Erythroblast (primary cell): ENCODE measurements around the gene TMEM209.
A peak's percentile ranks its signal among the peaks of the same experiment; 100 is the strongest.
"Not testable (repeated sequence)": the region's sequence is repeated elsewhere in the genome, so short reads cannot be mapped to it uniquely, and the experiment has no call there.

Experiments used
- DNase-seq, 2 experiments: peaks; one replicate each; lab custom pipeline; 2025; lab: John Stamatoyannopoulos, UW
- GATA1 ChIP-seq: IDR thresholded peaks from 2 replicates; pipeline ENCODE4 v1.6.1; 2011; ENCODE audit warnings: low read depth, mild to moderate bottlenecking, control low read depth, low read length, moderate library complexity
- POLR2A ChIP-seq: IDR thresholded peaks from 2 replicates; pipeline ENCODE4 v1.6.1; 2011; ENCODE audit warnings: mild to moderate bottlenecking, low read length

TMEM209 gene

DNA sequence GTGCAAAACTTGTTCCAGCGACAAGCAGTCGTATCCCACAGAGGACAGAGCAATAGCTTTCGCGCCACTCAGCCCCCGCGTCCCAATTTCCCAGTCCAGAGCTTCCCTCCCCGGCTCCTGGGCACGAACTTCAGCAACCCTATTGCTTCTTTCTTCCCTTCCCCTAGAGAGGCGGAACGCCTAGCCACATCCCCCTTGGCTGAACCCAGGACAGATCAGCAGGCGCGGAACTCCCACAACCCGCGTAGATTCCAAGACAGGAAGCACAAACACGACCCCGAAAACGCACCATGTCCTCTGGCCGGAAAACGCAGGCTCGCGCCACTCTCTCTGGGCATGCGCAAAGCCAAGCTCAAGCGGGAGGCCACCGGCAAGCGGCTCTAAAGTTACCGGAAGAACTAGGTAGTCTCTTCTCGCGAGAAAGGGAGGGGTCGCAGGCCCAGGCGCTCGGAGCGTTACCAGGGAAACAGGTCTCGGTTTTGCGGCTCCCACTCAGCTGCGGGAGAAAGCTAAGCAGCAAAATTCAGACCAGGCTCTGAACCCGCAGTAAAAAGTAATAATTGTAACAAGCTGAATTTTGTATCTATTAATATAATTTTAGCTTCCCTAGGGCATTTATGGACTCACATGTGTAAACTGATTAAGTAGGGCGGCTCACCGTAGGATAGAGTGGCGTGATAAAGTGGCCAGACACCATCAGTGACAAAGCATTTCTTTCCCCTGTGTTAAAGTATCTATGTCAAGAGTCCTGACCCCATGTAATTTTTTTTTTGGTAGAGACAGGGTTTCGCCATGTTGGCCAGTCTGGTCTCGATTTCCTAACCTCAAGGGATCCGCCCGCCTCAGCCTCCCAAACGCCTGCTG, at the start of gene TMEM209:
TMEM209 (minus strand) TSS at position 323 of the 864 bp plus-strand sequence; CDS start at position 292, 31 bp downstream.
- DNase-seq = peak; percentile 97 to 98
- TF ChIP-seq POLR2A (peak; percentile 99), GATA1 (no peak)

DNA sequence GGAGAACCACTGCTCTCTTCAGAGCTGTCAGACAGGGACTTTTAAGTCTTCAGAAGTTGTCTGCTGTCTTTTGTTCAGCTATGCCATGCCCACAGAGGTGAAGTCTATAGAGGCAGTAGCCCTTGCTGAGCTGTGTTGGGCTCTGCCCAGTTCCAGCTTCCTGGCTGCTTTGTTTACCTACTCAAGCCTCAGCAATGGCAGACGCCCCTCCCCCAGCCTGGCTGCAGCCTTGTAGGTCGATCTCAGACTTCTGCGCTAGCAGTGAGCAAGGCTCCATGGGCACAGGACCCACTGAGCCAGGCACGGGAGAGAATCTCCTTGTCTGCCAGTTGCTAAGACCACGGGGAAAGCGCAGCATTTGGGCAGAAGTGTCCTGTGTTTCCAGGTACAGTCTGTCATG, 49.3 kb upstream of the TMEM209 start:
- DNase-seq = no peak
- TF ChIP-seq POLR2A (no peak), GATA1 (no peak)

DNA sequence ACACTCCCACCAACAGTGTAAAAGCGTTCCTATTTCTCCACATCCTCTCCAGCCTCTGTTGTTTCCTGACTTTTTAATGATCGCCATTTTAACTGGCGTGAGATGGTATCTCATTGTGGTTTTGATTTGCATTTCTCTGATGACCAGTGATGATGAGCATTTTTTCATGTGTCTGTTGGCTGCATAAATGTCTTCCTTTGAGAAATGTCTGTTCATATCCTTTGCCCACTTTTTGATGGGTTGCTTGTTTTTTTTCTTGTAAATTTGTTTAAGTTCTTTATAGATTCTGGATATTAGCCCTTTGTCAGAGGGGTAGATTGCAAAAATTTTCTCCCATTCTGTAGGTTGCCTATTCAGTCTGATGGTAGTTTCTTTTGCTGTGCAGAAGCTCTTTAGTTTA, 44.4 kb upstream of the TMEM209 start:
- DNase-seq = not testable (repeated sequence)

DNA sequence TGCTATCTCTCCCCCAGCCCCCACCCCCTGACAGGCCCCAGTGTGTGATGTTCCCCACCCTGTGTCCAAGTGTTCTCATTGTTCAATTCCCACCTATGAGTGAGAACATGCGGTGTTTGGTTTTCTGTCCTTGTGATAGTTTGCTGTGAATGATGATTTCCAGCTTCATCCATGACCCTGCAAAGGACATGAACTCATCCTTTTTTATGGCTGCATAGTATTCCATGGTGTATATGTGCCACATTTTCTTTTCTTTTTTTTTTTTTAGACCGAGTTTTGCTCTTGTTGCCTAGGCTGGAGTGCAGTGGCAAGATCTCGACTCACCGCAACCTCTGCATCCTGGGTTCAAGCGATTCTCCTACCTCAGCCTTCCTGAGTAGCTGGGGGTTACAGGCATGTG, 43.6 kb upstream of the TMEM209 start:
- not testable (repeated sequence) for DNase-seq

- not testable (repeated sequence) for DNase-seq
These were observed 41.3 kb upstream of the TMEM209 start for GRCh38 chr7:130246491-130246890.

DNA sequence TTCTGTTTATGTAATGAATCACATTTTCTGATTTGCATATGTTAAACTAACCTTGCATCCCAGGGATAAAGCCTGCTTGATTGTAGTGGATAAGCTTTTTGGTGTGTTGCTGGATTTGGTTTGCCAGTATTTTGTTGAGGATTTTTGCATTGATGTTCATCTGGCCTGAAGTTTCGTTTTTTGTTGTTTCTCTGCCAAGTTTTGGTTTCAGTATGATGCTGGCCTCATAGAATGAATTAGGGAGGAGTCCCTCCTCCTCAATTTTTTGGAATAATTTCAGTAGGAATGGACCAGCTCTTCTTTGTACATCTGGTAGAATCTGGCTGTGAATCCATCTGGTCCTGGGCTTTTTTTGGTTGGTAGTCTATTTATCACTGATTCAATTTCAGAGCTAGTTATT, 38.3 kb upstream of the TMEM209 start:
- DNase-seq = not testable (repeated sequence)

DNA sequence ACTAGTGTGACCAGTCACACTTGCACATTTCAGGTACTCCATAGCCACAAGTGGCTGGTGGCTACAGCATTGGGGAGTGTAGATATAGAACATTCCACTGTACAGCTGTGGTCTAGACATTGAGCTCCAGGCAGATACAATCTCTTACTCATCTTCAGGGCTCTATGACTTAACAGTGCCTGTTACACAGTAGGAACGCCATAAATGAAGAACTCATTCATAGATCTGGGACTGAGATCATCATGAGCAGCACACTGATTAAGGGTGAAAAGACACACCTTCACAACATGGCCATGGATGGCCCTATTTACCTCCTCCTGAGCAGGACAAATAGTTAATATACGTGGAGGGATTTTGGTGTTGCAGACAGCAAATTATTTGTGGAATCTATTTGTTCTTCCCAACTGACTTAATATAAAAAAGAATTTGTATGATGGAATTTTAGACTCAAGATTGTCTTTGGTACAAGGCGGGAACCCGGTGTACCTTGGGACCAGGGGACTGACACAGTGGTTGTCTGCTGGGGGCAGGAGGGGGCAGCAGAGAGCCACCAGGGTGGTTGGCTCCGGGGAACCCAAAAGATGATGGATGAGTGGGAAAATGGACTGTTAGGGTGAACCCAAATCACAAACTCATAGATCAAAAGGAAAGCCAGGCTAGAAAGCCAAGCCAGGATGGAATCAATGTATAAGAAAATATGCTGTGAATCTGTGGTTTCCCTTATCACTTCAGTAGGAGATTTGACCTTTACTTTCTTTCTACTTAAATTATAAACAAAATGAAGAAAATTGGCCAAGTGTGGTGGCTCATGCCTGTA, 37.2 kb upstream of the TMEM209 start:
- TF ChIP-seq POLR2A = no peak
- no peak for TF ChIP-seq GATA1
- DNase-seq = peak; percentile 38 to 57

DNA sequence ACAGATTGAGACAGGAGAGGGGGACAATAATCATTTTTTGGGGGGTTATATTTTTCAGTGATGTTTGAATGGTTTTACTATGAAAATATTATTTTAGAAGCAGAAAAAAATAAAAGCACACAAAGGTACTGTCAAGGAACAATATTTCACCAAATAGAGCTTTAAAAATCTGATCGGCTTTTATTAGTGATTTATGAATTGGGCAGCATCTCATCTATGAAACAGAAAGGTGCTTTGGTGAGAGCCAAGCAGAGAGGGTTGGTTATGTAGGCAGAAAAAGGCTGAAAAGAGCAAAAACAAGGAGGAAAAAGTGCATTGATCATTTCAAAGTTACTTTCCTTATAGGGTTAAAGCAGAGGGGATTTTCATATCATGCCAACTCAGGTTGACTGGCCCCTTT, 35.0 kb upstream of the TMEM209 start:
- DNase-seq = no peak
- TF ChIP-seq GATA1 (no peak), POLR2A (no peak)

DNA sequence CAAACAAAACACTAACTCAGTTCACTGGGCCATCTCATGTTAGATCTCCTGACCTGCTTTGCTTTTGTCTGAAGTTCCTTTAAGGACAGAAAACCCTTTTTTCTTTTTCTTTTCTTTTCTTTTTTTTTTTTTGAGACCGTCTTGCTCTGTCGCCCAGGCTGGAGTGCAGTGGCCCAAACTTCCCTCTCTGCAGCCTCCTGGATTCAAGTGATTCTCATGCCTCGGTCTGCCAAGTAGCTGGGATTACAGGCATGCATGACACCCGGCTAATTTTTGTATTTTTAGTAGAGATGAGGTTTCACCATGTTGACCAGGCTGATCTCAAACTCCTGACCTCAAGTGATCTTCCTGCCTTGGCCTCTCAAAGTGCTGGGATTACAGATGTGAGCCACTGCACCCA, 31.2 kb upstream of the TMEM209 start:
- not testable (repeated sequence) for DNase-seq

DNA sequence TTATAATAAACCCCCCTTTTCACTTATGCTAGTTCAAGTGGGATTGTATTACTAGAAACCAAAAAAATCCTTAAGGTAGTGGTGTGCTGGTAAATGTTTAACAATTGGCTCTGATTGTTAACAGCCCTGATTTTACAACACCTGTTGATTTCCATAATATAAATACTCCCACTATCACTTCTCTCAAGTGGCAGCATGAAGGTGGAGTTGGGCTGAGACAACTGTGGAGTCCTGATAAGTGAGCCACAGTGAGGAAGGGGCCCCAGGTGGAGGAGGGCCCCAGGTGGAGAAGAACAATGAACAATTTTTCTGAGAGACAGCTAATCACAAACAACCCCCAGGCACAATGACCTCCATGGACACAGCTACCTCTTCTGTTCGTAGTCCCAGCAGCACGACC, 28.9 kb upstream of the TMEM209 start:
- TF ChIP-seq GATA1 = no peak
- no peak for TF ChIP-seq POLR2A
- no peak for DNase-seq

DNA sequence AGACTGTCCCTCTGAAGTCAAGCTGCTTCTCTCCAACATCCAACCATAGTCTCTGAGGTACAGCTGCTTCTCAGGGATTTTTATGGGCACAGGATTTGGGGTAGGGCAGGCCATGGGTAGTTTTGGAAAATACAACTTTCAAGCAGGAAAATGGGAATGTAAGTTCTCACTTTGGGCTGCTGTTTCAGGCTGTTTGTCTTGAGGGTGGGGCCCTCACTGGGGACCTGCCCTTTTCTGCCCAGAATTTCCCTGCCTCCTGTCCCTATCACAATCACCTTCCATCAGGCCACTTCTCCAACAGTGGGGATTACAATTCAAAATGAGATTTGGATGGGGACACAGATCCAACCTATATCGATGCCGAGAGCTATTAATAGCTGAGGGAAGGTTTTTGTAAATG, 27.0 kb upstream of the TMEM209 start:
- no peak for TF ChIP-seq POLR2A

DNA sequence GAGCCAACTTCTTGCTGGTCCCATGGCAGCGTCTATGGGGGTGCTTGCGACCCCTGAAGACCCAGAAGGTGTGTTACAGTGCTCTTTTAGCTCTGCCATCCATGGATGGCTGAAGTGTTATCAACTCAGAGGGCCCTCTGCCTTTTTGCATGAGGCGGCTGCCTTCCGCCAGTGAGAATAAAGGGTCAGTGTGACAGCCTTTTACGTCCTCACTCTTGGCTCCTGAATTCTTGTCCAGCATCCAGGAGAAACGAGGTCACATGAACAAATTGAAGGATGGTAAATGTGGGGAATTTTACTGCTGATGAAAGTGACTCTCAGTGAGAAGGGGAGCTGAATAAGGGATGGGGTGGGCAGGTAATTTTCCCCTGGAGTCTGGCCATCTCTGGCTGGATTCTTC, 26.6 kb upstream of the TMEM209 start:
- no peak for TF ChIP-seq GATA1
- no peak for TF ChIP-seq POLR2A

More for the DNA sequence above, 27.0 kb upstream of the TMEM209 start:
- DNase-seq = no peak

DNA sequence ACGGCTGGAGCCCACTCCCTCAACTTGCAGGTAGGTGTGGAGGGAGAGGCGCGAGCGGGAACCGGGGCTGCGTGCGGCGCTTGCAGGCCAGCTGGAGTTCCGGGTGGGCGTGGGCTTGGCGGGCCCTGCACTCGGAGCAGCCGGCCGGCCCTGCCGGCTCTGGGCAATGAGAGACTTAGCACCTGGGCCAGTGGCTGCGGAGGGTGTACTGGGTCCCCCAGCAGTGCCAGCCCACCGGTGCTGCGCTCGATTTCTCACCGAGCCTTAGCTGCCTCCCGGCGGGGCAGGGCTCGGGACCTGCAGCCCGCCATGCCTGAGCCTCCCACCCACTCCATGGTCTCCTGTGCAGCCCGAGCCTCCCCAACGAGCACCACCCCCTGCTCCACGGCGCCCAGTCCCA, 24.8 kb upstream of the TMEM209 start:
- DNase-seq = not testable (repeated sequence)

More for the DNA sequence above, 26.6 kb upstream of the TMEM209 start:
- no peak for DNase-seq

DNA sequence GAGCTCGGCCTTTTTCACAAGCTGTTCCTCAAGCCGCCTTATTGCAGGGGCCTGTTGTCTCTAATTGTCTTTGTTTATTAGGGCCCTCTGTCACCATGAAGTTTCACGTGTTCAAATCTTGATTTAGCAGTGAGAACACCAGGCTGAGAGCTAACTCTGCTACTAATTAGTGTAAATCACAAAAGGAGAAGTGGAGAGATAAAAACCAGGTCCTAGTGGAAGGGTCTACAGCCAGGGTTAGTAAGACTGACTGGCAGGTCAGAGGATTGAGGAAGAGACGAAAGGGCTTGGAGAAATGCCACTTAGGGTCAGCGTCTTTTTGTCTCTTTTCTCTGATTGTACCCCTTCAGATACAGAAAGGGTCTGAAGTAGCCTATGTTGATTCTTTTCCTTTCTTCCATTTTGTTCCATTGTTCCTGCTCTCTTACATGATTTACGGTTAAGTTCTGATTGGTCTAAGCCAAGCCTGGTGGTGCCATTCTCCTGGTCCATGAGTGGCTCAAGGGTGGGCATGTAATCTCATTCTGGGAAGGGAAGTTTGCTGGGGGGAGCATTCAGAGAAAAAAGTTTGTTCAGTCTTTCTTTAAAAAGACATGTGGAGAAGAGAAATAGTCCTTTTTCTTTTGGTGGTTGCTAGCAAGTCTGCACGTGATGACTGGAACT, 23.8 kb upstream of the TMEM209 start:
- TF ChIP-seq POLR2A (no peak), GATA1 (no peak)
- DNase-seq = no peak
